ENCODE results near the gene HPN.
"Not testable (repeated sequence)": the region's sequence is repeated elsewhere in the genome, so short reads cannot be mapped to it uniquely, and the experiment has no call there.

The HPN gene

DNA sequence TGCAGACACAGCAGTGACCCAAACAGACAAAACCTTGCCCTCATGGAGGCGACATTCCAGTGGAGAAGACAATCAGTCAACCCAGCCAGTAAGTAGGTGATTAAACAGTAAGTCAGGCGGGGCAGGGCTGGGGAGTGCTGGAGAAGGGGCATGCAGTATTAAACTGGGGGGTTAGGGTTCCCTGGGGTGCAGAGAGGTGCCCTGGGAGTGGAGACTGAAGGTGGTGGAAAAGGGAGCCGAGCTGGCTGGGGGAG lies 42.9 kb downstream of the HPN start:
- DNase-seq: no peak
- no peak for ATAC-seq

DNA sequence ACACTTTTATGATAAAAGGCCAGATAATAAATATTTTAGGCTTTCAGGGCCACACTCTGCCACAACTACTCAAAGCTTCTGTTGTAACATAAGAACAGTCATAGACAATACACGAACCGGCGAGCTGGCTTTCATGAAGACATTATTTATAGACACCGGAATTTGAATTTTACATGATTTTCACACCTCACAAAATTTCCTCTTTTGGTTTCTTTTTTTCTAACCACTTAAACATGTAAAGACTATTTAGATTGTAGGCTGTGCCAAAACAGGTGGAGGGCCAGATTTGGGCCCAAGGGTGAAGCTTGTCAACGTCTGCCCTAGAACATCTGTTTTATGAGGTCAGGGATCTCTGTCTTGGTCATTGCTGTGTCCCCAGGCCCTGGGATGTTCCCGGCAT lies 44.4 kb downstream of the HPN start:
- no peak for DNase-seq
- no peak for ATAC-seq

DNA sequence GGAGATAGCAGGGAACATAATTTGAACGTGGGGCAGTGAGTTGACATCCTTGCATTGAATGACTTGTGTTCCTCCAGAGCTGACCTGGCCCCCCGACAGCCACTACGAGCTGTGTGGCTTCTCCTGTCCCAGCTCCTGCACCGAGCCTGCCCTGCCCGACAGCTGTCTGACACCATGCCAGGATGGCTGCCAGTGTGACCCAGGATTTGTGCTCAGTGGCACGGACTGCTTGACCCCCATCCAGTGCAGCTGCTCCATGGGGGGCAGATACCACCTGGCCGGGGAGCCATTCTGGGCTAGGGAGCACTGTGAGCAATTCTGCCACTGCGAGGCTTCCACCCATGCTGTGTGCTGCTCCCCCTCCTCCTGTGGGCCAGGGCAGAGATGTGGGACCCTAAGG lies 44.9 kb downstream of the HPN start:
- ATAC-seq (no peak), DNase-seq (no peak)

DNA sequence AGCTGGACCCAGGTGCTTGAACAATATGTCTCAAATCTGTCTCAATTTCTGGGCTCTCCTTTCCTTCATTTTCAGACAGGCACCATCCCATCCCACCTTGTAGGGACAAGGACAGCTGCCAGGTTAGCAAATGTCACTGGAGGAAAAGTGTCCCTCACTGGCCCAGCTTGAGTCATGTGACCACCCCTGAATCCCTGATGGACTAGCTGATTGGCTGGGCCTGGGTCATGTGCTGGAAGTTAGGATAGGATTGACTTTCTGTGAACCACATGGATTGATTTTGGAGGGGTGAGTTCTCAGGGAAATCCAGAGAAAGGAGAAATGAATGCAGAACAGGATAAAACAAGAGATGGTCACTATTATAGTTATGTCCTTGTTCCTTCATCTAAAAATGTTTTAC lies 45.9 kb downstream of the HPN start:
- ATAC-seq (no peak), DNase-seq (no peak)

DNA sequence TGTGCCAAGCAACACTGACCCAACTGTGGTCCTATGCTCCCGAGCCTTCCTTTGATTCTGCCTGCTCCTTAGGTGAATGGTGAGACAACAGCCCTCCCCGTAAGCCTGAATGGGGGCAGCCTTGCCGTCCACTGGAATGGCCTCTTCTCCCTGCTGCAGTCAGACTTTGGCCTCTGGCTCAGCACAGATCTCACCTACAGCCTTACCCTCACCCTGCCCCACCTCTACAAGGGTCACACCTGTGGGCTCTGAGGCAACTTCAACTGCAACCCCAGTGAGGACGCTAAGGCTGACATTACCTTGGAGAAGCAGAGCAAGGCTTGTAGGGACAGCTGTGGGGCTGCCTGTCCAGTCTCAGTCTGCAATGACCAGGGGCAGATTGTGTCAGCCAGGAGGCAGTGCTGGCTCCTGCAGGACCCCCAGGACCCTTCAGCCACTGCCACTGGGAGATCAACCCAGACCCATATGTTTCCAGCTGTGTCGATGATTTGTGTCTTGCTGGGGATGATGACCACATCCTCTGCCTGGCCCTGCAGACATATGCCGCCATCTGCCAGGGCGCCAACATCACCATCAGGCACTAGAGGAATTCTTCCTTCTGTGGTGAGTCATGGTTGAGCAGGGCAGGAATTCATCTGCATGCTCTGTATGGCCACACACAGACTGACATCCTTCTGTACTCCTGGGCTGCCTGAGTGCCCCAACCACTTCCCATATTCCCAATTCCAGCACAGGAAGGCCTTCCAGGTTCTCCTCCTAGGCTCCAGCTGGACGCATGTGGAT lies 46.8 kb downstream of the HPN start:
- no peak for DNase-seq
- no peak for ATAC-seq

DNA sequence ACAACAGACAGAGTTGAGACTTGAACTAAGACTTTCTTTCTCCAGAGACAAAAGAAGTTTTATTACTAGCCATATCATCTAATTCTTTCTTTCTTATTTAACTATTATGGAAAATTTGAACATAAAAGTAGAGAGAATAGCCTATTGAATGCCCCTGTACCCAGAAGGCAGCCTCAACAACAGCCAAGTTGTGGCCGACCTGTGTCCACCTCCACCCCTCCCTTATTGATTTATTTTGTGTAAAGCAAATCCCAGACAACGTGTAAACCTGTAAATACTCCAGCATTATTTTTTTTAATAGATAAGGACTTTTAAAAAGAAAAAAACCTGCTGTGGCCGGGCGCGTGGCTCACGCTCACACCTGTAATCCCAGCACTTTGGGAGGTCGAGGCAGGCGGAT lies 48.0 kb downstream of the HPN start:
- DNase-seq: no peak
- no peak for ATAC-seq

DNA sequence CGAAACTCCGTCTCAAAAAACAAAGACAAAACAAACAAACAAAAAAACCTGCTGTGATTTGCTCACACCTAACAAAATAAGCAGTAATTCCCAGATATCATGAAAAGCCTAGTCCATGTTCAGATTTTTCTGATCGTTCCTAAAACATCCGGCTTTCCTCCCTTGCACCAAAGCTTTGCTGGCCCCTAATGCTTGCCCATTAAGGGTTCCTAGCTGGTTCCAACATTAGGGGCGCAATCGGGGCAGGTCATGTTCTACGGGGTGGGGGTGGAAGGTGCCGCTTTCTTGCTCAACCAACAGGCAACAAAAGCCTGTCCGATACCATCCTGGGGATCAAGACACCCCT lies 48.6 kb downstream of the HPN start:
- ATAC-seq: no peak
- no peak for DNase-seq

DNA sequence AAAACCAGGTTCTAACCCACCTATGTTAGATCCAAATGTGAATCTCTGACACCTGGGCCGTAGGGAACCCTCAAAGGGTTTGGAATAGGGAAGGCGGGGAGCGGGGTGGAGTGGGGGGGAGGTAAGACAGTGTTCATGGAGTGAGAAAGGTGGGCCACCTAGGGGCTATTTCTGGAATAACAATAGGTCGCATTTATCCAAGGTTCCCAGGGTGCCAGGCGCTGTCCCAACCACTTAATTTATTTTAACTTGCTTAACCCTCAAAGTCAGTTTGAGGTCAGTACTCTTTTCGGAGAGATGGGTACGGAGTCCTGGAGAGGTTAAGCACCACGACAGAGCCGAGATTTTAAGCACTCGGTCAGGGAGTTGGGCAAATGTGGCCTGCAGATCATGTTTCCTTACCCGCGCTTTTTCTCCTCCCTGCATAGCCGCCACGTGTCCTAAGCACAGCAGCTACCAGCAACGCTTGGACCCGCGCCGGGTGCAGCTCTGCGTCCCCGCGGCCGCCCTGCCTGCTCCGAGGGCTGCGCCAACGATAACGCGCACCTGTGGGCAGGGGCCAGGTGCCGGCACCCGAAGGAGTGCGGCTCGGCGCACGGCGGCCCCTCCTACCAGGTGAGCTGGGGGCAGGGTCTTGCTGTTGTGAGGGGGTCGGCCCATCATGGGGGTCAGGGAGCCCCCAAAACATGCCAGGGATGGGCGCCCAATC lies 49.1 kb downstream of the HPN start:
- ATAC-seq: peak; percentile 76
- peak; percentile 55 for DNase-seq

DNA sequence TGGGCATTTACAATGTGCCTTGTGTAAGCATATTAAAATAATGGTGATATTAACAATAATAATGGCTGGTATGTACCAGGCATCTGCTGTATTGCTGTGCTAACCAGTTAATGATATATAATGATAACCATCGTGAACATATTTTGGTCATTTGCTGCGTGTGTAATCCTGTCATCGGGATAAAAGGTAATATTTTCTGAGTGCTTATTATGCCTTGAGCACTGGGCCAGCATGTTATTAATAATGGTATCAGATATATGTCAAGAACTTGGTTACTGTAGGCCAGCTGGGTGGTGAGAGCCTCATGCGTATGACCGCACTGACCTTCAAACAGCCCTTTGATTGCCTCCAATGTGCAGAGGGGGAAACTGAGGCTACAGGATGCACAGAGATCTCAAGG lies 51.9 kb downstream of the HPN start:
- no peak for ATAC-seq

DNA sequence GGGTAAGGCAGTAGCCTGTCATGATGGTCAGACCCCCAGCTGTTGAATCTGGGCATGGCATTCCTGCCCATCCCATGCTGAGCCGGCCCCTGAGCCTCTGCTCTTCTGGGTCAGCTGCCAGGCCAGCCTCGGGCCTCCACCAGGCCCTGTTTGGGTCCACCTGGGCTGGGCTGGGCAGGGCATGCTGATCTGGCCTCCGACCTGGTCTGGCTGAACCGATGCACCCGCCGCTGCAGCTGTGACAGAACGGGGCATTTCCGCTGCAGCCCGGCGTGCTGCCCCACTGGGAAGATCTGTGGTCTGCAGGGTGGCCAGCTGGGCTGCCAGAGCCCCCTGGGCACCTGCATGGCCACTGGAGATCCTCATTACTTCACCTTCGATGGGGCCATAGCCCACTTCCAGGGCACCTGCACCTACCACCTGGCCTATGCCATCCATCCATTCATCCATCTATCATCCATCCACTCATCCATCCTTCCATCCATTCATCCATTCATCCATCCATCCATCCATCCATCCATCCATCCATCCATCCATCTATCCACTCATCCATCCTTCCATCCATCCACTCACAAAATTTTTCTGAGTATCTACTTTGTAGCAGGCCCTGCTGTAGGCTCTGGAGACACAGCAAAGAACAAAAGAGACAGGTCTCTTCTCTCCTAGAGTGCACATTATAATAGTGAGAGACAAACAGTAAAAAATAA lies 52.6 kb downstream of the HPN start:
- ATAC-seq: no peak
- DNase-seq: no peak

More for the DNA sequence above, 51.9 kb downstream of the HPN start:
- DNase-seq: no peak

DNA sequence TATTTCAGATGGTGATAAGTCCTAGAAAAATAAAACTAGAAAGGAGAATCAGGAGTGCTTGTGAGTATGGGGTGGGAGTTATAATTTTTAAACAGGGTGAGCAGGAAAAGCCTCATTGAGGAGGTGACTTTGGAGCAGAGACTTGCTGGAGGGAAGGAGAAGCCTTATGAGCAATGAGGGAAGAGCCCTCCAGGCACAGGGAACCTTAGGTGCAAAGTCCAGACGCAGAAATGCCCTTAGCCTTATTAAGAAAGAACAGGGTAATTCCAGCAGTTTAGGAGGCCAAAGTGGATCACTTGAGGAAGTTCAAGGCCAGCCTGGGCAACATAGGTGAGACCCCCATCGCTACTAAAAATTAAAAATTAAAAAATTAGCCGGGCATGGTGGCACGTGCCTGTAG lies 53.1 kb downstream of the HPN start:
- no peak for ATAC-seq
- DNase-seq: no peak

DNA sequence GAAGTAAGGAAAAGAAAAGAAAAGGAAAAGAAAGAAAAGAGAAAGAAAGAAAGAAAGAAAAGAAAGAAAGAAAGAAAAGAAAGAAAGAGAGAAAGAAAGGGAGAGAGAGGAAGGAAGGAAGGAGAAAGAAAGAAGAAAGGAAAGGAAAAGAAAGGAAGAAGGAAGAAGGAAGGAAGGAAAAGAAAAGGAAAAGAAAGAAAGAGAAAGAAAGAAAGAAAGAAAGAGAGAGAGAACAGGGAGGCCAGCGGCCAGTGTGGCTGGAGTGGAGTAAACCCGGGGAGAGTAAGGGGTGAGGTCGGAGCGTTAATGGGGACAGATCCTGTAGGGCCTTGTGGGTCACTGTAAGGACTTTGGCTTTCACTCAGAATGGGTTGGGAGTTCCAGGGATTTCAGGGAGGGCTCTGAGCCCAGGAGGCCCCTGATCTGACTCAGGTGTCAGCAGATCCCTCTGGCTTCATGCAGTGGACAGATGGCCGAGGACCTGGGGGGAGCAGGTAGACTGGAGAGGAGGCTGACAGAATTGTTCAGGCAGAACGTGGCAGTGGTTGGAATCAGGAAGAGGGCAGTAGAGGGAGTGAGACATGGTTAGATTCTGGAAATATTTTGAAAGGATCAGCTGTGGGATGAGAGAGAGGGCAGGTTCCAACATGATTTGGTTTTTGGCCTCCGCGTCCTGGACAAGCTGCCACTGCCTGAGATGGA lies 54.3 kb downstream of the HPN start:
- ATAC-seq (no peak), DNase-seq (no peak)

DNA sequence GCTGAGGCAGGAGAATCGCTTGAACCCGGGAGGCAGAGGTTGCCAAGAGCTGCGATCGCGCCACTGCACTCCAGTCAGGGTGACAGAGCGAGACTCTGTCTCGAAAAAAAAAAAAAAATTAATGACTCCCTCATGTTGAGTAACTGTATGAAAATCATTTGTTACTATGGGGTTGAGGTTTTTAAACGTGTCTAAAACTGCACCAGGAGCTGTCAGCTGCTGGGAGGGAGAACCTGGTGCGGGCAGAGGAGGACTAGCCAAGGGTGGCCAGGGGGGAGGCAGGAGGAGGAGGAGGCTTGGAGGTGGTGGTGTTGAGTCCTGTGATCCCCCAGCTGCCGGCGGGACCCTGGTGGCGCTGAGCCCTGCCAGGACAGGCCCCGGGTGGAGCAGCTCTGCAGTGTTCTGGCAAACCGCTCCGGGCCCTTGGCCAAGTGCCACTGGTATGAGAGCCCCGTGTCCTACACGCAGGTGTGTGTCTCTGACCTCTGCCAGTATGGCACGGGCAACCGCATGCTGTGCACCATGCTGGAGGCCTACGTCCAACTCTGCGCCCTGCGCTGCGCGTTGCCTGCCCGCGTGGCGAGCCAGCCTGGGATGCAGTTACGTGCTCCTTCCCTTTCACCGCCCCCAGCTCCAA lies 57.0 kb downstream of the HPN start:
- peak; percentile 32 for ATAC-seq
- no peak for DNase-seq

DNA sequence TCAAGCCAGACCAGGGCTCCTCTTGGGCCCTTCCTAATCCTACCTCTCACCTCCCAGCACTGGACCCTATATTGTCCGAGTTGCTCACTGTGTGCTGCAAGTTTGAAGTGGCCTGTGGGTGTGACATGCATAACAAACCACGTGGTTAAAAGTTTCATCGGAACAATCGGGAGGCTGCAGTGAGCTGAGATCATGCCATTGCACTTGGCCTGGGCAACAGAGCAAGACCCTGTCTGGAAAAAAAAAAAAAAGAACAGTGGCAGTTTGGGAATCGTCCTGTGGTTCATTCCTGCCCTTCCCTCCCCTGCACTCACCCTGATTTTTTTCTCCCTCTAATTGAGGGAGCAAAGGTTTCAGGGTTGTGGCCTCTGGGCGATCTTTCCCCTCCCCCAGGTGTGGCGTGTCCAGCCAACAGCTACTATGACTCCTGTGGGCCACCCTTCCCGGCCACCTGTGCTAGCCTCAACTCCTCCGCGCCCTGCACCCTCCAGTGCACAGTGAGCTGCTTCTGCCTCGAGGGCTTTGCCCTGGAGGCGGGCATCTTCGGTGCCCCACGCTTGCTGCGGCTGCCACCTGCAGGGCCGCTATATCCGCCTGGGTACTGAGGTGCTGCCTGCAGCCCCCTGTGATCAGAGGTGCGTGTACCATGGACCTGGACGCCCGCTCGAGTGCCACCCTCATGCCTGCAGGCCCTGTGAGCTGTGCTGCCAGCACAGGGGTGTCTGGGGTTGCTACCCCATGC lies 57.8 kb downstream of the HPN start:
- DNase-seq: no peak
- no peak for ATAC-seq

DNA sequence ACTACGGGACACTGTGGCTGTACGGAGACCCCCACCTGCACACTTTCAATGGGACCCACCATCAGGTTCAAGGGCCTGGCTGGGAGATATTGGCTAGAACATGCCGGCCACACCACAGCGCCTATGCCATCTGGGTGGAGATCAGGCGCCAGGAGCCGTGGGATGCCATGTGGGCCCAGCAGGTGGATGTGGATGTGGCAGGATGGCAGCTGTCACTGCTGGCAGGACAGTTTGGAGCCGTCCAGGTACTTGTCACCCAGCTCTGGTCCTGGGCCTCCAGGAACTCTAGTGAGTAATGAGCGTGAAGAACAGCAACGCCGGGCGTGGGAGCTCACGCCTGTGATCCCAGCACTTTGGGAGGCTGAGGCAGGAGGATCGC lies 58.4 kb downstream of the HPN start:
- DNase-seq: no peak
- ATAC-seq: no peak

DNA sequence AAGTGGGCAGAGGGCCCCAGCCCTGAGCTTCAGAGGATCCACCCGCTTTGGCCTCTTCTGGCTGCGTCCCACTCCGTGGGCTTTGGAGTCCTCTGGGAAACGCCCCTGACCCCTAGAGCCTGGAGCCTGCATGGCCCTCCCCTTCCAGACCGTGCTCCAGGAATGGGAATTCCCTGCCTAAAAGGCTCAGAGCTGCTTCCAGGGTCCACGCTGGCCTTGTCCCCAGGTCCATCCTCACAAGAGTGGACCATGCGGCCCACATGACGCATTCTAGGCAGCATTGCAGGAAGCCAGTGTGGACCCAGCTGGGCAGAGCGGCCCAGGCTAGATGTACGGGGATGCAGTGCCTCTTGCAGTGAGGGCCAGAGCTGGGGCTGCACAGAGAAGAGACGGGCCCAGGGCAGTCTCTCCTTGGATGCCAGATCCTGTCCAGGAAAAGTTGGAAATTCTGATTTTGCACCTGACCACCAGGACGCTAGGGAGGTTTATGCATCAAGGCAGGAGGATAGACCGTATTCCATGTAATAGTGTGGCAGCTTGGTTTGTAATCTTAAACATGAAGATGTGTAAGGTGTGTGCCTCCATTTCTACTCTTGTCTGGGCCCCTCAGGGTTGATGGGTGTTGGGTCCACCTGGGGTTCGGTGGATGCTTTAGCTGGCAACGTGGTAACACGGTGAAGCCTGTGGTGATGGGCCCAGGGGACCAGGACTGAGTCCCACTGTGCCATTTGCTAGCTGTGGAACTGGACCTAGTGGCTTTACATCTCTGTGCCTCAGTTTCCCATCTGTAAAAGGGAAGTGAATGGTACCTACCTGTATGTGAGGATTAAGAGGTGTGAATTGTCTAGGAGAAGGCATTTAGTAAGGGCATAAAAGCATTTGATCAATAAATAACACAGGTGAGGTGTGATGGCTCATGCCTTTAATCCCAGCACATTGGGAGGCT lies 59.3 kb downstream of the HPN start:
- ATAC-seq (no peak), DNase-seq (no peak)

DNA sequence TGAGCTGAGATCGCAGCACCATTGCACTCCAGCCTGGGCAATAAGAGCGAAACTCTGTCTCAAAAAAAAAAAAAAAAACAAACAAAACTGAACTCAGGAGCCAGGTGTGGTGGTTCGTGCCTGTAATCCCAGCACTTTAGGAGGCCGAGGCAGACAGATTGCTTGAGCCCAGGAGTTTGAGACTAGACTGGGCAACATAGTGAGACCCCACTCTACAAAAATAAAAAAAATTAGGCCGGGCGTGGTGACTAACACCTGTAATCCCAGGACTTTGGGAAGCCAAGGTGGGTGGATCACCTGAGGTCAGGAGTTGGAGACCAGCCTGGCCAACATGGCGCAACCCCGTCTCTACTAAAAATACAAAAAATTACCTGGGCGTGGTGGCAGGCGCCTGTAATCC lies 60.4 kb downstream of the HPN start:
- ATAC-seq, DNase-seq: not testable (repeated sequence)

DNA sequence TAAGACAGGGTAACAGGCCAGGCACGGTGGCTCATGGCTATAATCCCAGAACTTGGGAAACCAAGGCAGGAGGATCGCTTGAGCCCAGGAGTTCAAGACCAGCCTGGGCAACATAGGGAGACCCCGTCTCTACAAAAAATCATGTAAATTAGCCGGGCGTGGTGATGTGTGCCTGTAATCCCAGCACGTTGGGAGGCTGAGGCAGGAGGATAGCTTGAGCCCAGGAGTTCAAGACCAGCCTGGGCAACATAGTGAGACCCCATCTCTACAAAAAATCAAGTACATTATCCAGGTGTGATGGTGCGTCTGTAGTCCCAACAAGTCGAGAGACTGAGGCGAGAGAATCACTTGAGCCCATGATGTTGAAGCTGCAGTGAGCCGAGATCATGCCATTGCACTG lies 62.1 kb downstream of the HPN start:
- not testable (repeated sequence) for ATAC-seq, DNase-seq

DNA sequence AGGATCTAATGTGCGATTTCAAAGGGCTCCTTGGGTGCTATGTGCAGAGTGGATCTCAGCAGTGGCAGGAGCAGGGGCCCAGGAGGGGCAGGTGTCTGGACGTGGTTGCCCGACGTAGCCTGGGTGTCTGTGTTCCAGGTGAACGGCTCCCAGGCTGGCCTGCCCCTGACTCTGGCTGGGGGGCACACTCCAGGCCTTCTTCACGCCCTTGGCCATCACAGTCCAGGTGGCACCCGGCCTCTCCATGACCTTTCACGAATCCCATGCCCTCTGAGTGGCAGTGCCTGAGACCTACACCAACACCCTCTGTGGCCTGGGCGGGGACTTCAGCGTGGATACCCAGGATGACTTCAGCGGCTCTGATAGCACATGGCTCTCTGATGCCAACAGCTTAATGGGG lies 62.8 kb downstream of the HPN start:
- DNase-seq (no peak), ATAC-seq (no peak)

DNA sequence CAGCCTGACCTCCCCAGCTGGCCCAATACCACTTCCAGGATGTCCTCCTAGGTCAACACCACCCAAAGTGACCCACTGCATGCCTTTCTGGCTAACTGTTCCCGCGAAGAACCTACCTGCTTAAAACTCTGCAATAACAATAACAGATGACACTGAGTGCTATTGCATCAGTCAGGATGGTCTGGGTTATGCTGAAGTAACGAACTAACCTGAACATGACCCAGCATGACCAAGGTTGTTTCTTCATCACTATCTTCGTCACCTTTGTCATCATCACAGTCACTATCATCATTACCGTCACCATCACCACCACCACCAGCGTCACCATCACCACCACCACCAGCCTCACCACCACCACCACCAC lies 63.5 kb downstream of the HPN start:
- ATAC-seq (no peak), DNase-seq (no peak)

Measured in stimulated activated naive CD8-positive, alpha-beta T cell treated with anti-CD3 and anti-CD28 coated beads, Interleukin-15, Interleukin-2, amounts not matched to agents 100 U/mL and 50 U/mL, for 24 hours (primary cell).